HuH-7.5 (cell line): ENCODE measurements around the gene MFRP.

ENCODE experiments used
- DNase-seq: peaks from one replicate; pipeline ENCODE4 v3.0.0; 2011; ENCODE audit warnings: low spot score

Gene MFRP

DNA sequence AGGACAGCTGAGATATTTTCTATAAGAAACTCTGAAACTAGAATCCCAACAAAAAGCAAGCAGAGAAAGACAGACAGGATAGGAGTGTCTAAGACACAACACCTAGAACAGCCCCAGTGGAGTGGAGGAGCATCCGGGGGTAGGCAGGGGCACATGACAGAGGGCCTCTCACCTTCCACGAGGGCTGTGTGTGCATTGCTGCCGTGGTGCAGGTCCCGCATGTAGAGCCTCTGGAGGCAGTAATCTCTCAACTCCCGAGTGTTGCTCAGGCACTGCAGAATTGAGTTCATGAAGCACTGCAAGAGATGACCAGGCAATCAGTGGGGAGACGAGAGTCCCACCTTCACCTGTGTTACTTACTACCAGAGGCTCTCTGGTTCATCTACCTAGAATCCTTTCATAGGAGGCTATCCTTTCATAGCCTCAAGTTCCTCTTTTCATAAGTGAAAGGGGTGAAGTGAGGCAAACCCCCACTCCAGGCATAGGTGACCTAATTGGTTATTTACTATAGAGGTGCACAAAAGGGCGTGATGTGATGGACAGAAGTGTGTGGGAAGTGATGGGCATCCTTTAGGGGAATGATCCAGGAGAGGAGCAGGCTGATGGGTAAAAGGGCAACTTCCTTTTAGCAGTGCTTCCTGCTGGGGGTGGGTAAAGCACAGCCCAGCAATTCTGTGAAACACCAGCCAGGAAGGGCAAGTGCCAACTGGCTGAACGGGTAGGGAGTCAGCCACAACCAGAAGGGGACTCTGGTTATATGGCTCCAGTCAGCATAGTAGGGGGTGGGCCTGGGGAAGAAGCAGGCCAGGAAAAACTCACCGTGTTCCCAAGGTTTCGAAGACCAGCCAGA lies 13.1 kb upstream of the MFRP start:
- no peak for DNase-seq

DNA sequence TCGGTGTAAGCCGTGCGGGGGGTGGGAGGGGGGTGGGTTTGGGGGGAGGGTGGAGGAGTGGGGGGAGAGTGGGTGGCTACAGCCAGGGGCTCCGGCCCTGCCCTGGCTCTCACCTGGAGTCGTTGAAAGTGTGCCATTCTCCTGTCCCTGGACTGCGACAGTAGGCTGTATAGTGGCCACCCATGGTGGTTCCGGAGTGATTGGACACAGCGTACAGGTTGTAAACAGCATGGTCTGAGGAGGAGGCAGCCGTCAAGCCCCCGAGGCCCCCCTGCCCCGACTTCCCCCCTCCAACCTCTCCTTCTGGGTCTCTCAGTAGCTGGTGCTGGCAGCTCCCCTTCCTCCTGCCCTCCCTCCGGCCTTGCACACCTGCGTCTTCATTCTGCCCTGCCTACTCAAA lies 10.6 kb upstream of the MFRP start:
- no peak for DNase-seq

DNA sequence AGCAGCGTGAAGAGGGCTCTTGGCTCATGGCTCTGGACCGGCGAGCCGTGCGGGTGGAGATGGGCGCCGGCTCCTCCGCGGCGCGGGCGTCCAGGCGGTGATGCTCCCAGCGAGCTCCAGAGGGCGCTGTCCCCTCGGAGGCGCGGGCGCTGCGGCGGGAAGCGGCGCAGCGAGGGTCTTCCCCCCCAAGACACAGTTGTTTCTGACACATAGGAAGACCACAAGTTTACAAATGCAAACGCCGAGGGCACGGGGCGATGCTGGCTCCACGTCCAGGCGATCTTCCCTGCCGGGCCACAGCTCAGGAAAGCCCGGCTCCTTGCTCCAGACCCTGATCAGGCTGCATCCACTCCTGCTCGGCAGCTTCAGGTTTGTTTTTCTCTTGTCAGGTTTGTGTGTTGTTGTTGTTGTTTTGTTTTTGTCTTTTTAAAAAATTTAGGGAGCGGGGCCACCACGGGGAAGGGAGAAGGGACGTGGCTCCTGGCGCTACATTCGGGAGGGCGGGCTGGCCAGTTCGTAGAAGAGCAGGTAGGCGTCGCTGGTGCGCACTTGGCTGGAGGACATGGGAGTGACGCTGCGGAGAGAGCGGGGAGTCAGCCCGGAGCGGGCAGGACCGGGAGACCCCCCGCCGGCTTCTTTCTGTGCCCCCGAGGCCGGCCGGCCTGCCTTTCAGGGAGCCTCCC lies 10.0 kb upstream of the MFRP start:
- DNase-seq, result no peak

DNA sequence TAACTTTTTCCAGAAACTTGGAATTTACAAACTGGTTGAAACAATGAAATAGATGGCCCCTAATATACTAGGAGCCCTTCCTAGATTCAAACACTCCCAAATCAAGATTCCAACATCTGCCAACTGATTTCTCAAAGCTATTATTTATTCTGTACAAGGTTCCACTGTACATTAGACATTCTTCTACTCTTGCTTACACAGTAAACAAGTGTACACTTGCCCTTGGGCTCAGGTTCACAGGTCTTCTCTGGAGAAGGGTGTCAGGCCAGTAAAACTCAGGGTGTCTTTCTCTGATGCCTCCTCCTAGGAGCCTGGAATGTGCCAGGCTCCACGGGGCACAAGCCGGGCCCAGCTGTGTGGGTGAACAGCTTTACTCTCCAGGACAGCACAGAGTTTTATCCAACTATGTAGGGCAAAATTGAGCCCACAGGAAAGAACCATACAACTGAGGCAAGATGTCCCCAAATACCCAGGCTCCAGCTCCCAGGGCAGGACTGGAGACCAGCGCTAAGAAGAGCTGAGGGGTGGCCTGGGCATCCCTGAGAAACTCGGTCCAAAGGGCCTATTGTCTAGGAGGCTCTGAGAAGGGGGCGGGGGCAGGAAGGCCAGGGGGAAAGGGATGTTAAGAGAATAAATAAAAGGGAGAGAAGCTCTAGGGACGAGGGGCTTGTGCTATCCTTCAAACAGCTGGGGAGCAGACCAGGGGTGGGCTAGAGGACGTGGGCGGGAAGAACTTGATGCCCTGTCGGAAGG lies 8.8 kb upstream of the MFRP start:
- DNase-seq, result no peak

DNA sequence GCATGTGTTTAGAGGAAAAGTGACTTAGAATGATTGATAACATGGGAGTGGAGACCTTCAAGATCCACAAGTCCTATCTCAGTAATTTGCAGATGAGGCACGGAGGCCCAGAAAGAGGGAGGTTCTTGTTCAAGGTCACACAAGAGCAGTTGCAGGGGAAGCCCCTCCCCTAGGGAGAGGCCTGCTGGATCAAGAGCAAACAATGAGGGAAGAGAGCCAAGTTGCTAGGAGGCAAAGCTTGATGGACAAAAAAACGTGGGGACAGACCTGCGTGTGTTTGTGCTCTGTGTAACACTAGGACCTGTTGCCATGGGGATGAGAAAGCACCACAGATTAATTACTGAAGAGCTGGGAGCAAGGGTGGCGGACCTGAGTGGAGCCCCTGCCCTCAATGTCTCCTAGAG lies 6.4 kb upstream of the MFRP start:
- DNase-seq, result peak; percentile 88

DNA sequence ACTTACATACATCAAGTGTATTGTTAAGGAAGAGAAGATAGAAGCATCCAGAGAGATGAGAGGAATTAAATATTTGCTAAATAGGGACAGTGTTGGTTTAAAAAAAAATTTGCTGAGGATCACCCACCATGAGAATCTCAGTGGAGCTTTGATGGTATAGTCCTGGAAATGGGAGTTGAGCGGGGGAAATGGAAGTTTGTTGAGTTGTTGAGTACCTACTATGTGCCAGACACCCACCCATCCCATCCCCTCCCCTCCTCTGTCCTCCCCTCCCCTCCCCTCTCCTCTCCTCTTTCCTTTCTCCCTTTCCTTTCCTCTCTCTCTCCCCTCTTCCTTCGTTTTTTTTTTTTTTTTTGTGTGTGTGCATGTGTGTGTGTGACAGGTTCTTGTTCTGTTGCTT lies 4.7 kb upstream of the MFRP start:
- DNase-seq, result no peak

DNA sequence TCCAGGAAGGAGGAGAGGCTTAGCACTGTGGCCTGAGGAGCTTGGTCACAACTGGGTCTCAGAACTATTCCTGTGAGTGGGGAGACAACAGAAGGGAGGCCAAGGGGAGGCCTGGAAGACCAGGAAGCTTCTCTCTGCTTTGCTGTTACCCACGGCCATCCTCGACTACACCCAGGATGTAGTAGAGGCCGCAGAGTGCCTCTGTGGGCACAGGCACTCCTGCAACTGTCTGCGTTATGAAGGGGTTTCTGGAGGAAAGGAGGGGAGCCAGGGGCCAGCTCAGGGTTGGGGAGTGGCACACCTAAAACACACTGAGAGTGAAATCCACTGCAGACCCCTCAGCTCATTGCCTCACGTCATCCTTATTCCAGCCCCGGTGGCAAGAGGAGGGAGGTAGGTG lies 3.8 kb upstream of the MFRP start:
- DNase-seq, result no peak

DNA sequence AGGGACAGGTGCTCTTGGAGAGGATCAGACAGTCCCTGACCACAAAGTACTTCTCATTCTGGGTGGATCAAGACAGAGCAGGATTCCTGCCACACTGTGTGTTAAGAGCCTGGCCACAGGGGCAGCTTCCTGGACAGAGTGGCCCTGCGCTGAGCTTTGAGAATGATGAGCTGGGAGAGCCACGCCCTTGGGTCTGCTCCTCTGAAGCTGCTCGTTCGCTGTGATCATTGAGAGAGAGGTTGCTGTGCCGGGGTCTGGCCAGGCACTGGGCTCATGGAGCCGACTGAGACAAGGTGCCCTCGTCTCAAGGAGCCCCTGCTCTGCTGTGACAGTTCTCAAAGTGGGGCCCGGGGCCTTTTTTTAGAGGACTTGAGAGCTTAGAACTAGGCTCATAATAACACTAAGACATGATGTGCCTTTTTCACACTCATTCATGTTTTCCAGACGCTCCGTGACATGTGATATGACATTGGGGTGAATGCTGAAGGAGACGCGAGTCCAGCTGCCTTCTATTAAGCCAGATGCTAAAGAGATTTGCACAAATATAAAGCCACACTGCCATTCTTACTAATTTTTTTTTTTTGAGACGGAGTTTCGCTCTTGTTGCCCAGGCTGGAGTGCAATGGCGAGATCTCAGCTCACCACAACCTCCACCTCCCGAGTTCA lies 1.6 kb upstream of the MFRP start:
- no peak for DNase-seq

DNA sequence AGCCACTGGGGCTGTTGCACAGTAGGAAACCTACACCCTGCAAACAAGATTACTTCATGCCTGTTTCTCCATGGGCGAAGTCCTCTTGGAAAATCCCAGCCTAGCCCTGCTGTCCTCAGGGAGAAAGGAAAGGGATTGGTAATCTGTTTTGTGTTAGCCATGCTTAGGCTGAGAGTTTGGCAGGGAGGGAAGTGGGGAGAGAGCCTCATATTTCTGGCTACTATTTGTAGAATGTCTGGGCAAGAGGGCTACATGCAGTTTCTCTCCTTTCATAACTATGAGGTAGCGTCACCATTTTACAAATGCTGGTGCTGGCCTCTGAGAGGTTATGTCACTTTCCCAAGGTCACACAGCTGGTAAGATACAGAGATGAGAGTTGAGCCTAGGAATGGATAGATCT lies 737 bp upstream of the MFRP start:
- no peak for DNase-seq

DNA sequence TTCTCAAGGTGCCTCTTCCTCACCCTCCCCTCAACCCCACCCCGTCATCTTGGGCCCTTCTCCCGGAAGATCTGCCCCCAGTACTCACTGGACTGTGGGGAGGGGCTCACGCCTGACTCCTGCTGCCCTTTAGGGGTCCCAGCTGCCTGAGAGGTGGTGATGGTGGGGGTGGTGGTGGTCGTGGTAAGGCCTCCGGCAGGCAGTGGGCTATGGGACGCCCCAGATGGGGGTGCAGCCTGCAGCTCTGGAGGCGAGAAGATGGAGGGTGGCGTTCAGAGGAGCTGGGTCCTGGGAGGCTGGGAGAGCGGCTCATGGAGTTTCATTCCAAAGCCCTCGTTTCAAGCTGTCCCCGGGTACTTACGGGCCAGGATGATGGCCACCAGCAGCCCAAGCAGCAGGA lies 820 bp downstream of the MFRP start:
- DNase-seq, result no peak

DNA sequence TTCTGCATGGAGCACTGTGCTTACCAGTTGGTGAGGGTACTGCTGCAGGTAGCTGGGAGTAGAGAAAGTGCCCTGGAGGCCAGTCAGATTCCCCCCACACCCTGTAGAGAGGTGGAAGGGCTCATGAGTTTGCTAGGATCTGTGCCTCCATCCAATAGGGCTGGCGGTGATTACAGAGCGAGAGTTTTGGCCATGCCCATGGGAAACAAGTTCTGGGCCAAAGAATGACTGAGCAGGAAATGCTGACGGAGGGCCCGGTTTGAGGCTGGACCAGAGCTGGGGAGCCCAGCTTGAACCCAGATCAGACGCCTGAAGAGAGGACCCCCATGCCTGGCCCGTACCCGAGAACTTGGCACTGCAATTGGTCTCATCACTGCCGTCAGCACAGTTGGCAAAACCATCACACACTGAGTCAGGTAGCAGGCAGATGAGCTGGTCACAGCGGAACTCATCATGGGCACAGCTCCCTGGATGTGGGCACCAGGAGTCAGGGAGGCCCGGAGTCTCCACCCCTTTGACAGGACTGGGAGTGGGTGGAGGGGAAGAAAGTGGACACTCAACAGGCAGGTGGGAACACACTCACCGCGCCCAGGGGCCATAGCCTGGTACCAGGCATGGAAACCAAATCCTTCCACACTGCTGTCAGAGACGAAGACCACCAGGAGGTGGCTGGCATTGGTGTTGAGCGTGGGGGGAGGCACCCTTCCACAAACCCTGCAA lies 2.1 kb downstream of the MFRP start:
- DNase-seq, result no peak

DNA sequence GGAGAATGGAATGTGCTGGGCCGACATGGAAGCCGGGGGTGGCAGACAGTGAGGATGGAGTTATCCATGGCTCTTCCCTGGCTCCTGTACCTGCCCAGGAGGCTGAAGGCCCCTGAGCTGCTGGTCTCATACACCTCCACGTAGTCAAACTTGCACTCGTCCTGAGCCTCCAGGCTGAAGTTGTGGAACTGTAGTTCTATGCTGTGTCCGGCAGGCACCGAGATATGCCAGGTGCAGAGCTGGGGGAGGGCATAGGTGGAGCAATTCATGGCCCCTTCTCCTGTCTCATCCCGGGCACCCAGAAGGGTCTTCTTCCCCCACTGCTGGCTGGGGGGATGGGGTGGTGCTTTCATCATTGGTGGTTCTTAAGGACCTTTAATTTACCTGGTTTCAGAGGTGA lies 2.8 kb downstream of the MFRP start:
- DNase-seq, result no peak

DNA sequence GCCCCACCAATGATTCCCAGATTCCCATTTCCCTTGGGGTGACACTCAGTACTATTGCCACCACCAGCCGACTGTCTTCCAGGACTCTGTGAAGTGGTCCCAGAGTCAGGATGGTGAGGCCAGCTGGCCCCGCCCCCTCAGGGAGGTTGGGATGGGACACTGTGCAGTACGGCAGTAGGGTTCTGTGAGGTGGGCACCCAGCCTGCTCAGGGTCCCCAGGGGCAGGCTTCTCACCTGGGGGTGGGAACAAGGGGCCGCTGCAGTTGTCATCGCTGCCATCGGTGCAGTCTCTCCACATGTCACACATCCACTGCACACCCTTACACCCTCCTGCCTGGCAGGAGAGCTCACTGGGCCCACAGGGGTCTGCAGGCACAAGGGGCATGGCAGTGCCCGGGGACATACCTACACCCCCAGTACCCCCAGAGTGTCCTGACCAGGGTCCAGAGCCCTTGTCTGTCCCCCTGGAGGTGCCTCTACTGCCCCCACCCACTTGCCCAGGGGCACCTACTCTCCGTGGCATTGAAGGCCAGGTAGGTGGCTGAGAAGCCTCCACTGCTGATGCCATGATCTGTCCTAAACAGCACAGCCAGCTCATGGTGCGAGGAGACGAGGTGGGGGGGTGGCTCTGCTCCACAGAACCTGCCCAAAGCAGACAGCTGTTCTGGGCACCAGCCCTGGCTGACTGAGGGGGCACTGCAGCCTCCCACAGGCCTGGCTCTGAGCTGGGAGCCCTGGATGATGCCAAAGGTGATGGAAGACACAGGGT lies 4.0 kb downstream of the MFRP start:
- DNase-seq, result no peak

DNA sequence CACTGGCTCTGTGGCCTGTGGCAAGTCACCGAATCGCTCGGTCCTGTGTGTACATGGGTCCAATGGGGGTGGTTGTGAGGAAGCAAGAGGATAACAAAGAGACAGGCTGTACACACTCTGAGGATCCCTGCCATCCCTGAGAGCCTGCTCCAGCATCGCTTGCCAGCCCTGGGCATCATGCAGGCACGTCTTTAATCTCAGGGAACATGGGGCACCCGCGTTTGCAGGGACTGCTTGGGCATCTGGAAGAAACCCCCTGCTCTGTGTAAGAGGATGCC lies 4.5 kb downstream of the MFRP start:
- no peak for DNase-seq

DNA sequence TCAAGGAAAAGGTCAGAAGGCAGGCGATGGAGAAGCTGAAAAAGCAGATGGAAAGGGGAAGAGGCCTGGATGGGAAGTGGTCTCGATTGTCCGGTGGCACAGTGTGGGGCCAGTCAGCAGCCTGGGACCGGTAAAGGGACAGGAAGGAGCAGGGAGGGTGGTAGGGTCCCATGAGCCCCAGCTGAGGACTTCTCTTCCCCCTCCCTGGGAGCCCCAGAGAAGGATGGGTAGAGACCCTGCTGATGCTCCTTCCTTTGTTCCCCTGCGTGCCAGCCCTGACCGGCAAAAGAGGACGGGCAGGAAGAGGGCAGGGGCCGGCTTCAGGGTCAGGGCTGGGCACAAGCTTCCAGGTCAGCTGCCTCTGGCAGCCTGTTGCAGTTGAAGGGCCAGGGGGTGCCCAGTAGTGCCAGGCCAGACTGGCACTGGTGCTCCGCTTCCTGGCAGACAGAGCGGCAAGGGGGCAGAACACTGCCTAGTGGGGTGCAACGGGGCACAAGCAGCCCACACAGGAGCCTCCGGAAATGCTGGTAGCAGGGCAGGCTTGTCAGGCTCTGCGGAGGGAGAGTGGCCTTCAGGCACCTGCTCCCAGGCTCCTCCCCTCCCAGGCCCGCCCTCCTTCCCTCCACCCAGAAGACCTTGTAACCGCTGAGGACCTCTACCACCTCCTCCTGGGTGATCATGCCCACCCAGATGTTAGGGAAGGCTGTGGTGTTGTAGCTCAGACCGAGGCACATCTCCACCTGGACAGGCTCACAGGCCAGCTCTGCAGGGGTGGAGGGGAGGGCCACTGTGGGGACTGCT lies 5.1 kb downstream of the MFRP start:
- DNase-seq, result no peak

DNA sequence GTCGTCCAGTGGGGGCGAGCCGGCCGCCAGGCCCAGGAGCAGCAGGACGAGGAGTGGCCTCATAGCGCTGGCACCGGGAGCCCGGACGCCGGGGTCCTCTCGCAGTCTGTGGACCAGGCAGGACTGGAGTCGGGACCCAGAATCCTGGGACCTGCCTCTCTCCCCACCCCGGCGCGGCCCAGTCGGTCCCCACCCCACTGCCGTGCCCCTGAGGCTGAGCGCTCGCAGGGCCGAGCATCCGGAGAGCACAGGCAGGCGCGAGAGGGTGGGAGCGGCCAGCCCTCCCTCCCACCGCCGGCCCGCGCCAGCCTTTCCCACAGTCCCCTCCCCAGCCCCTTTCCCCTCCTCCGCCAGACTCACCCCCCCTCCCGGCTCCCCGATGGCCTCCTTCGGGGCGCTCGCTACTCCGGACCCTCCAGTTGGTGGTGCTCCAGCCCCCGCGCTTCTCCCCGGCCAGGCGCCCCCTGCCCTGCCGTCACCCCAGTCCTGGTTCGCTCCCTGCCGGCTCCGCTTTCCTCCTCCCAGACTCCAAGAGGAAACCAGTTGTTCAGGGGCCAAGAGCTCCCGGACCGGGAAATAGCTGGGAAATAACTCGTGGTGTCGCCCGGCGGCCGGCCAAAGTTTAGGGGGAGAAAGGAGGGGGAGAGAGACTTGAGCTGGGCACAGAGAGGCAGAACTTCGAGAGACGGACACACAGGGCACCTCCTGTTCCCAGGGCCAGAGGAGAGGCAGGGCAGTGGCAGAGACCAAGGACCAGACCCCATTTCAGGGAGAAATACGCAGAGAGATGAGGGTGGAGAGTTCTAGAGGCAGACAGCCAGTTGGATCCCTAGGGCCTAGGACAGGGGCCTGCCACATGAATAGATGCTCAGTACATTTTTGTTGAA lies 5.9 kb downstream of the MFRP start, which contains the start of gene C1QTNF5:
C1QTNF5 (minus strand) TSS at position 549 of the 887 bp plus-strand sequence; CDS start at position 63, 486 bp downstream.
- DNase-seq, result no peak

DNA sequence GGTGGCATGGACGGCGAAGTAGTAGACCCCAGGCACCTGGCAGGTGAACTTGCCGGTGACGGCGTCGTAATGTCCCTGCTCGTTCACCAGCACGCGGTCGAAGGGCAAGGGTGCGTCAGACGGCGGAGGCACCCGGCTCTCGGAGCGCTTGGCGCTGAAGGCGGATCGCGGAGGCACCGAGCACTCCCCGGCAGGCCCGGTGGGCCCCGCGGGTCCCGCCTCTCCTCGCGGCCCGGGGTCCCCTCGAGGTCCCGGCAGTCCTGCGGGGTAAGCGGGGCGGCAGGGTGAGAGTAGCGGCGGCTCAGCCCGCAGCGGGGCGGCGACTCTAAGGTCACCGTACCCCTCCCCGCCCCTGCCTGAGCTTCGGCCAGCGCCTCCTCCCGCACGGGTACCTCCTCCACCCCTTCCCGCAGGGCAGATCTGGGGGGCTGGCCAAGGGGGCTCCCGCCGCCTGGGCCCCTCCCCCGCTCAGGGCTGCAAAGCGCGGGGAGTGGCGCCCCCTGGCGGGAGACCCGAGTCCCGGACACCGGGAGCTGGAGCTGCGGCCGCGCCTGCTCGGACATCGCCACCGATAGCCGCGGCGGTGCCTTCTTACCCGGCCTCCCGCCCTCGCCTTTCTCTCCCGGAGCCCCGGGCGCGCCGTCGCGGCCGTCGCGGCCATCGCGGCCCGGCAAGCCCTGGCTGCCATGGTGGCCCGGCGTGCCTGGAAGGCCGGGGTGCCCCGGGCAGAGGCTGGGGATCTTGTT lies 6.7 kb downstream of the MFRP start:
- DNase-seq, result peak; percentile 79

DNA sequence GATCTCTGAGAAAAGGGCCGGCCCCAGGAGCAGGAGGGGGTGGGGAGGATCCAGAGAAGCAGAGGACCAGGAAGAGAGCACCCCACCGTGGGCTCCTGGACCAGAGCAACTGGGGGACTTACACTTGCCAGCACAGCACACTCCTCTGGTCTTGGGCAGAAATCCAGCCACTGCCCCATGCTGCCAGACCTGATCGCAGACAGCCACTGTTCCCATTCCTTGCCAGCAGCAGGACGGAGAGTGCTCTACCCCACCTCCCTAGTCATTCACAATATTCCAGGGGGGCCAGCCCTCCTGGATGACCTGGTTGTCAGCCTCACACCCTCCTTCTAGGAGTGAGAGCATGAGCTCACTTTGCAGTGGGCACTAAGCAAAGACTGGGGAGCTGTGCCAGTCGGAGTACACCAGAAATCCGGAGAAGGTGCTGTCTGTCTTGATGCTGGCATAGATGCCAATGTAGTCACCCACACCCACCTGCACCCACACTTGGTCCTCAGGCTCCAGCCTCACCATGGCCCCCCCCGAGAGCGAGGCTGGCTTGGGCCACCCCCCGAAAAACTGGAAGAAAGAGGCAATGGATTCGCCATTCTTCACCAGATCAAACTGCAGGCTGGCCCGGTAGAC lies 7.4 kb downstream of the MFRP start:
- DNase-seq, result no peak
